Caco-2 (cell line): Measurements from ENCODE around the gene OPA1. TPM values are rescaled to one million over a fixed set of nuclear protein-coding genes. Genes with fewer than 3 reads are reported as not detected.

Source experiments
- BruUV-seq: library from RNA; stranded (reverse); fragments of 400-500 nt; replicated peaks from 2 replicates; lab custom pipeline; 2021; lab: Mats Ljungman, UMichigan
- CTCF ChIA-PET: fragments of 300-600 bp; sonication (Branson Sonifier 250); formaldehyde crosslinking; loops from one replicate; lab custom pipeline; 2022; ENCODE audit warnings: antibody characterized with exemption; lab: Charles Lee
- POLR2A ChIA-PET: fragments of 300-600 bp; sonication (Branson Sonifier 250); formaldehyde crosslinking; loops from one replicate; lab custom pipeline; 2022; ENCODE audit warnings: antibody characterized with exemption; lab: Charles Lee
- DNase-seq, 2 experiments: peaks; one replicate each; pipeline versions ENCODE4 v3.0.0 to v3.0.0-alpha.2; 2020 to 2022
- H3K27me3 ChIP-seq: replicated peaks from 2 replicates; pipeline ENCODE4 v1.6.0; 2011; ENCODE audit warnings: low read length; ENCODE audit not compliant: control insufficient read depth, insufficient read depth
- H3K36me3 ChIP-seq: 2 replicates; pipeline ENCODE4 v1.5.1; 2011; ENCODE audit warnings: low read length; ENCODE audit not compliant: control insufficient read depth, insufficient read depth
- H3K4me1 ChIP-seq: fragments of 250-450 bp; sonication (Bioruptor Pico); 2 replicates; pipeline ENCODE4 v1.5.1; 2020; ENCODE audit warnings: mild to moderate bottlenecking
- H3K4me3 ChIP-seq: 2 replicates; pipeline ENCODE4 v1.5.1; 2011; ENCODE audit warnings: low read depth, mild to moderate bottlenecking, control low read depth, low read length
- H3K9me3 ChIP-seq: fragments of 250-450 bp; sonication (Bioruptor Pico); 2 replicates; pipeline ENCODE4 v1.5.1; 2020; ENCODE audit warnings: mild to moderate bottlenecking, moderate library complexity
- H3K27ac Mint-ChIP-seq: one replicate; pipeline ENCODE4 v1.8.0; 2022; ENCODE audit warnings: mixed read lengths; ENCODE audit not compliant: unreplicated experiment
- H3K27me3 Mint-ChIP-seq: one replicate; pipeline ENCODE4 v1.8.0; 2022; ENCODE audit warnings: mixed read lengths; ENCODE audit not compliant: insufficient read depth, unreplicated experiment
- H3K36me3 Mint-ChIP-seq: one replicate; pipeline ENCODE4 v1.8.0; 2022; ENCODE audit warnings: mild to moderate bottlenecking, mixed read lengths; ENCODE audit not compliant: insufficient read depth, unreplicated experiment
- H3K4me1 Mint-ChIP-seq: one replicate; pipeline ENCODE4 v1.8.0; 2022; ENCODE audit warnings: low read depth, mixed read lengths; ENCODE audit not compliant: unreplicated experiment
- H3K4me3 Mint-ChIP-seq: one replicate; pipeline ENCODE4 v1.8.0; 2022; ENCODE audit warnings: mild to moderate bottlenecking, moderate library complexity, mixed read lengths; ENCODE audit not compliant: unreplicated experiment
- H3K9me3 Mint-ChIP-seq: one replicate; pipeline ENCODE4 v1.8.0; 2022; ENCODE audit warnings: mixed read lengths; ENCODE audit not compliant: unreplicated experiment
- intact Hi-C: fragments of 100-400 bp; cut with micrococcal nuclease; formaldehyde crosslinking; loops from one replicate; pipeline ENCODE4 v1.10.0; 2022; ENCODE audit not compliant: unreplicated experiment
- total RNA-seq: library from RNA; stranded (reverse); gene quantifications from 2 replicates; pipeline ENCODE4 v1.2.3, GENCODE V29; 2022
- TF ChIP-seq, protein P1 (sequence below), 2 experiments: fragments of 200-600 bp in 1 of 2; IDR thresholded peaks; 1 replicate in 1 of 2; 2 replicates in 1 of 2; pipeline versions ENCODE4 v1.5.1 to v1.8.0; 2011 to 2022; ENCODE audit warnings: antibody characterized with exemption in 1 of 2, control low read depth in 1 of 2, inconsistent platforms in 1 of 2, low read depth in 1 of 2, low read length in 1 of 2, mild to moderate bottlenecking in 1 of 2, moderate library complexity in 1 of 2; ENCODE audit not compliant: insufficient read depth in 1 of 2, severe bottlenecking in 1 of 2, unreplicated experiment in 1 of 2

The OPA1 gene
- total RNA-seq, 1 experiment from 2014 or later = 61.4 TPM

GRCh38 chr3:193637831-193638230 lies 44.8 kb downstream of the OPA1 start:
- H3K27ac Mint-ChIP-seq = no peak overlapping the region
- no peak for DNase-seq
- no TSS peak for BruUV-seq
- Histone ChIP-seq H3K27me3 (no peaks in the 10 kb centered on the region), H3K4me3 (no peak overlapping the region), H3K4me1 (no peaks in the 10 kb centered on the region), H3K36me3 (no peaks in the 10 kb centered on the region; the same call in 1 of the 2 replicates), H3K9me3 (no peaks in the 10 kb centered on the region)
- ChIA-PET CTCF (no interaction called here), POLR2A (no interaction called here)
- H3K9me3 Mint-ChIP-seq = no peaks in the 10 kb centered on the region
- H3K36me3 Mint-ChIP-seq = peaks cover 10% of the 10 kb centered on the region
- TF ChIP-seq, protein P1, sequence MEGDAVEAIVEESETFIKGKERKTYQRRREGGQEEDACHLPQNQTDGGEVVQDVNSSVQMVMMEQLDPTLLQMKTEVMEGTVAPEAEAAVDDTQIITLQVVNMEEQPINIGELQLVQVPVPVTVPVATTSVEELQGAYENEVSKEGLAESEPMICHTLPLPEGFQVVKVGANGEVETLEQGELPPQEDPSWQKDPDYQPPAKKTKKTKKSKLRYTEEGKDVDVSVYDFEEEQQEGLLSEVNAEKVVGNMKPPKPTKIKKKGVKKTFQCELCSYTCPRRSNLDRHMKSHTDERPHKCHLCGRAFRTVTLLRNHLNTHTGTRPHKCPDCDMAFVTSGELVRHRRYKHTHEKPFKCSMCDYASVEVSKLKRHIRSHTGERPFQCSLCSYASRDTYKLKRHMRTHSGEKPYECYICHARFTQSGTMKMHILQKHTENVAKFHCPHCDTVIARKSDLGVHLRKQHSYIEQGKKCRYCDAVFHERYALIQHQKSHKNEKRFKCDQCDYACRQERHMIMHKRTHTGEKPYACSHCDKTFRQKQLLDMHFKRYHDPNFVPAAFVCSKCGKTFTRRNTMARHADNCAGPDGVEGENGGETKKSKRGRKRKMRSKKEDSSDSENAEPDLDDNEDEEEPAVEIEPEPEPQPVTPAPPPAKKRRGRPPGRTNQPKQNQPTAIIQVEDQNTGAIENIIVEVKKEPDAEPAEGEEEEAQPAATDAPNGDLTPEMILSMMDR (IDR thresholded peaks at IDR 0.05; ENCODE audit: insufficient read depth in 1 of 2, low read depth in 1 of 2, low read length in 1 of 2, severe bottlenecking in 1 of 2, unreplicated experiment in 1 of 2) = no peak
- intact Hi-C loops = no loop called here
- H3K4me3 Mint-ChIP-seq = no peak overlapping the region
- H3K27me3 Mint-ChIP-seq = no peaks in the 10 kb centered on the region
- H3K4me1 Mint-ChIP-seq = no peaks in the 10 kb centered on the region

DNA sequence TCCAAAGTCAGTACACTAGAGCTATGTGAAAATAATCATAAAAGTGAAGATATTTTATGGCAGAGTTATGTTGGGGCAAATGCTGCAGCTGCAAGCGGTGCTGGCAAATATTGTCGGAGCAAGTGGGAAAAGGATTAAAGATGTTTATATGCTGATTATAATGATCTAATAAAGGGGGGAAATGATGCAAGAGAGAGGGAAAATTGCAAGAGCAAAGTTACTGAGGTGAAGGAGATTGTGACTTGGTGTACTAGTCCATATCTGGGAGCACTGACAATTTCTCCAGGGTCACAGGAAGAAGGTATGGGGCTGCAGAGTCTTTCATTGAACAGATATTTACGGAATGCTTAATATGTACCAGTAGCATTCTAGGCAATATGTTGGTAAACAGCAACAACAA lies 45.8 kb downstream of the OPA1 start:
- no peaks in the 10 kb centered on the region for H3K9me3 Mint-ChIP-seq
- no peak overlapping the region for H3K27ac Mint-ChIP-seq
- no peak overlapping the region for H3K4me3 Mint-ChIP-seq
- TF ChIP-seq, protein P1 (IDR thresholded peaks at IDR 0.05; ENCODE audit: insufficient read depth in 1 of 2, low read depth in 1 of 2, low read length in 1 of 2, severe bottlenecking in 1 of 2, unreplicated experiment in 1 of 2) = no peak
- intact Hi-C loops = no loop called here
- Histone ChIP-seq H3K9me3 (no peaks in the 10 kb centered on the region), H3K27me3 (no peaks in the 10 kb centered on the region), H3K36me3 (no peaks in the 10 kb centered on the region; the same call in 1 of the 2 replicates), H3K4me1 (no peaks in the 10 kb centered on the region), H3K4me3 (no peak overlapping the region)
- H3K27me3 Mint-ChIP-seq = no peaks in the 10 kb centered on the region
- BruUV-seq = no TSS peak
- H3K36me3 Mint-ChIP-seq = peaks cover 12% of the 10 kb centered on the region
- DNase-seq = no peak
- ChIA-PET POLR2A (no interaction called here), CTCF (no interaction called here)
- H3K4me1 Mint-ChIP-seq = no peaks in the 10 kb centered on the region

DNA sequence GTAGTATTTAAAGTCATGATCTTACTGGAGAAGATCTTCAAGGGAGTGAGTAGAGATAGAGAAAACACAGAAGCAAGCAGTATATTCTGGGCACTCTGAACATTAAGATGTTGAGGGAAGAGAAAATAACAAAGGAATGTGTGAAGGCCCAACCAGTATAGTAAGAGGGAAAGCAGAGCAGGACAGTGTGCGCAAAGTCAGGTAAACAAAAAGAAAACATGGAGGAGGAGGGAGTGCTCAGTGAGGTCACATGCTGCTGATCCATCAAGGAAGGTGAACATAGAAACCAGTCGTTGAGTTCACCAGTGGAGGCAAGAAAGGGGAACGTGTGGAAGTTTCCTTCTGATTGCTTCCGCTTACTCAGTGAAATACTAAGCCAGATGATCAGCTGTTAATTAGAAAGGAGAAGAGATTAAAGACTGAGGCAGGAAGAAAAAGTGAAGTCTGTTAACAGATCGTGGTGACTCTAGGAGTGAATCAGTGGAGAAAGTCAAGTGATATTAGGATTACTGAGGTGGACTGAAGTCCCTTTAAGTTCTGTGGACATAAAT lies 47.2 kb downstream of the OPA1 start:
- DNase-seq = no peak
- Mint-ChIP-seq H3K36me3 (peaks cover 25% of the 10 kb centered on the region), H3K27me3 (no peaks in the 10 kb centered on the region), H3K4me1 (no peaks in the 10 kb centered on the region), H3K27ac (no peak overlapping the region), H3K4me3 (no peak overlapping the region), H3K9me3 (no peaks in the 10 kb centered on the region)
- TF ChIP-seq, protein P1 (IDR thresholded peaks at IDR 0.05; ENCODE audit: insufficient read depth in 1 of 2, low read depth in 1 of 2, low read length in 1 of 2, severe bottlenecking in 1 of 2, unreplicated experiment in 1 of 2) = no peak
- BruUV-seq = no TSS peak
- Histone ChIP-seq H3K36me3 (no peaks in the 10 kb centered on the region), H3K9me3 (no peaks in the 10 kb centered on the region), H3K4me3 (no peak overlapping the region), H3K4me1 (no peaks in the 10 kb centered on the region), H3K27me3 (no peaks in the 10 kb centered on the region)
- intact Hi-C loops = no loop called here
- POLR2A ChIA-PET = no interaction called here
- CTCF ChIA-PET = no interaction called here
